ENCODE measurements around the gene OLA1.
A peak's percentile ranks its signal among the peaks of the same experiment; 100 is the strongest.
"Not testable (repeated sequence)": the region's sequence is repeated elsewhere in the genome, so short reads cannot be mapped to it uniquely, and the experiment has no call there.

The OLA1 gene

GRCh38 chr2:174248187-174248997 lies at the start of gene OLA1:
Gene OLA1, minus strand, starts transcription at chr2:174248532. Its CDS starts 1,717 bp downstream, at chr2:174246815.
- peak; percentile 96 for DNase-seq

- DNase-seq: no peak
These were observed 44.6 kb upstream of the OLA1 start for GRCh38 chr2:174292908-174293307.

GRCh38 chr2:174286172-174286571 lies 37.8 kb upstream of the OLA1 start:
- DNase-seq: no peak

GRCh38 chr2:174282441-174282840 lies 34.1 kb upstream of the OLA1 start:
- no peak for DNase-seq

GRCh38 chr2:174281736-174282135 lies 33.4 kb upstream of the OLA1 start:
- no peak for DNase-seq

GRCh38 chr2:174280596-174280995 lies 32.3 kb upstream of the OLA1 start:
- DNase-seq: no peak

- not testable (repeated sequence) for DNase-seq
These were observed 21.9 kb upstream of the OLA1 start for GRCh38 chr2:174270263-174270662.

- no peak for DNase-seq
These were observed 18.0 kb upstream of the OLA1 start for GRCh38 chr2:174266288-174266687.

GRCh38 chr2:174263997-174264396 lies 15.7 kb upstream of the OLA1 start:
- DNase-seq: no peak

GRCh38 chr2:174259981-174260380 lies 11.6 kb upstream of the OLA1 start:
- no peak for DNase-seq

- no peak for DNase-seq
These were observed 5.9 kb upstream of the OLA1 start for GRCh38 chr2:174254267-174254666.

GRCh38 chr2:174248998-174249592 lies 763 bp upstream of the OLA1 start:
- no peak for DNase-seq

- no peak for DNase-seq
These were observed 702 bp downstream of the OLA1 start for GRCh38 chr2:174247474-174248186.

- DNase-seq: no peak
These were observed 1.4 kb downstream of the OLA1 start for GRCh38 chr2:174246944-174247381.

- DNase-seq: not testable (repeated sequence)
These were observed 2.7 kb downstream of the OLA1 start for GRCh38 chr2:174245628-174246027.

GRCh38 chr2:174245065-174245464 lies 3.3 kb downstream of the OLA1 start:
- no peak for DNase-seq

GRCh38 chr2:174243812-174244211 lies 4.5 kb downstream of the OLA1 start:
- no peak for DNase-seq

- no peak for DNase-seq
These were observed 8.2 kb downstream of the OLA1 start for GRCh38 chr2:174240097-174240496.

- no peak for DNase-seq
These were observed 11.9 kb downstream of the OLA1 start for GRCh38 chr2:174236429-174236828.

- DNase-seq: no peak
These were observed 12.7 kb downstream of the OLA1 start for GRCh38 chr2:174235680-174236079.

- DNase-seq: no peak
These were observed 14.5 kb downstream of the OLA1 start for GRCh38 chr2:174233771-174234275.

- DNase-seq: no peak
These were observed 20.6 kb downstream of the OLA1 start for GRCh38 chr2:174227748-174228147.

- no peak for DNase-seq
These were observed 23.6 kb downstream of the OLA1 start for GRCh38 chr2:174224665-174225288.
